NCI-H345 treated with DMSO at 0.1 percent for 48 hours (cell line): ENCODE measurements around the gene HMGXB3.

Experiments used
- DNase-seq: peaks from one replicate; lab custom pipeline; 2025; ENCODE audit not compliant: unreplicated experiment; lab: John Stamatoyannopoulos, UW

HMGXB3 gene

DNA sequence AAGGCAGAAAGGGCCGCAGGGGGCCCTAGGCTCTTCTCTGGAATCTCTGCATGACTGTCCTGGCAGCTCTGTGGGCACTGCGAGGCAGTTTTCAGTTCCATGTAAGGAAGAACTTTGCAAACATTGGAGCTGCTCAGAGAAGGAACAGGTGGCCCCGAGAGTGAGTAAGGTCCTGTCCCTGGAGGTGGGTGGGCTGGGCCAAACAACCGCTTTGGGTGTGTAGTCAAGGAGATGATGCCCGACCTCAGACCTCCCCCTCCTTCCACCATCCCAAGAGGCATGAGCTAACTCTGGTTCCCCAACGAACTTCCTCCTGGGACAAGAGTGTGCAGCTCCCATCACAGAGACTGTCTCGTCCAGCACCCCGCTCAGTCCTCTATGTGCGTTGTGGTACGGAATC, 65.3 kb downstream of the HMGXB3 start:
- no peak for DNase-seq

DNA sequence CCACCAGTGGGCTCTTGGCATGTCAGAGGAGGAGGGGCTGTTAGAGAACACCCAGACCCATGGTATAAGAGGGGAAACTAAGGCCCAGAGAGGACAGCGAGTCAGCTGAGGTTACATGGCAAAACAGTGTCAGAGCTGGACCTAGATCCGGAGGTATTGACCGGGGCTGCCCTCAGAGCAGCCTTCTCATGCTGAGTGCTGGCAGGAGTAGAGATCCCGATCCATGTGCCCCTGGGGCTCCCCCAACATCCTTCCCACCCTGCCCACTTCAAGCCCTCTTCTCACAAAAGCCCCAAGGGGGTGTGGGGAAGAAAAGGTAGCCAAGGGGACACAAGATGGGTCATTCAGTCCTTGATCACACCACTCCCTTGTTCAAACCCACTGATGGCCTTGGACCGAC, 65.9 kb downstream of the HMGXB3 start:
- DNase-seq, result no peak

DNA sequence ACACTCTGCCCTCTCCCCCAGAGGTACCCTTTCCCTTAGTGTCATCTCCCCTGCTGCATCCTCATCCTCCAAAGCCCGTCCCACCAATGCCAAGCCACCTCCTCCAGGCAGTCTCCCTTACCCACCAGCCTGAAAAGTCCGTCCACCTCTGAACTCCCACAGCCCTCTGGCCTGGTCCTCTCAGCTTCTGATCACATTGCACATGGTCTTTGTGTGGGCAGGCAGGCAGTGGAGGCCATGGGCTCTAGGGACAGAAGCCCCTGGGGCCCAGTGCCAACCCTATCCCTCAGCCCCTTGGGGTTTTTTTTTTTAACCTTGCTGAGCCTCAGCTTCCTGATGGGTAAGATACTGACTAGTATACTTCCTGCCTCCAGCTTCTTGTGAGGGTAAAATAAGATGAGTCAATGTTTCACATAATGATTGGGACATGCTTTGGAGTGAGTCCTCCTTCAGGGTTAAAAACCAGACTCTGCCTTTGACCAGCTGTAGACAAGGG, 66.4 kb downstream of the HMGXB3 start:
- DNase-seq, result no peak

DNA sequence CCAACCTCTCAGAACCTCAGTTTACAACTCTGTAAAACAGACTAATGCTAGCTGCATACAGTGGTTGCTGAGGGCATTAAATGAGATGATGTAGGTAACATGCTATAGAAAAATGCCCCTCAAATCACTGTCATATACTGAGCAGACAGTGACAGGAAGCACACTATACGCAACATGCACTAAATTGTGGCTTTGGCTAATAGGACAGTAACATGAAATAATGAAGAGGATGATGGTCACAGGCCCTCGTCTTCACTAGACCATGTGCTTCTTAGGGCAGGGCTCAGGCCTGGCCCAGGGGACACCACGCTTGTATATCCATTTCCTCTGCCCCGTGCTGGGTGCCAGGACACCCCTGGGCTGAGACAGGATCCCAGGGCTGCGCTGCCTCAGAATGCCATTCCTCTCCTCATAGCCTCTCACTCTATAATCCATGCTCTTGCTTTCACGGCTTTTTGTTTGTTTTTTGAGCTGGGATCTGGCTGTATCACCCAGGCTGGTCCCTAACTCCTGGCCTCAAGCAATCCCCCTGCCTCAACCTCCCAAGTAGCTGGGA, 66.9 kb downstream of the HMGXB3 start:
- DNase-seq, result no peak

DNA sequence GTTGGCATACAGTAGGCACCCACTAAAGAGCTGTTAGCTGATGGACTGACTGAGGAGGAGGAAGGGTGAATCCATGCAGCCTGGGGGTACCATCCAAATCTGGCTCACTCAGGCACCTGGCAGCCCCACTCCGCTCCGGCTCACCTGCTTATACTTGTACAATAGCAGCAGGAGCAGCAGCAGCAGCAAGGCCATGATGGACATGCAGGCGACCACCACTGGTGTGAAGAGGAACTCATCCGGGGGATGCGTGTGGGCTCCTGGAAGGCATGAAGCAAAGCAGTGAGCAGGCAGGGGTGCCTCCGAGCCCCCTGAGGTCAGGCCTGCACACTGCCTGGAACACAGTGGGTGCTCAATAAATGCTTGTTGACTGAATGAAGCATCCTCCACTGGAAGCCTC, 67.5 kb downstream of the HMGXB3 start:
- no peak for DNase-seq

DNA sequence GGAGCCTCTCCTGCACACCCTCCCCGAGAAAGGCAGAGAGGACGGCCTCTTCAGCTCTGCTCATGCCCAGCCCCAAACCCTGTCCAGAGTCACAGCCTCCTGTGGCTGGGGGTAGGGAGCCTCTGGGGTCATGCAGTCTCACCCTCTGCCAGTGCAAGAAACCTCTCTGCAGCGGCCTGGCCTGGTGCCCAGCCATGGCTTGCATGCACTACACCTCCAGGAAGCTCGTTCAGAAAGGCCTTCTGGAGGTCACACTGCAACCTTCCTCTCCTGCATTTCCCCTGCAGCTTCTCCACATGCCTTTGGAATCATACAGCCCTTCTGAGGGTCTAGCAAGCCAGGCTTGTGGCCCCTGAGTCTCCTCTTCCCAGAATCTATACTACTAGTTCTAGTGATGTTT, 67.9 kb downstream of the HMGXB3 start:
- DNase-seq, result no peak

DNA sequence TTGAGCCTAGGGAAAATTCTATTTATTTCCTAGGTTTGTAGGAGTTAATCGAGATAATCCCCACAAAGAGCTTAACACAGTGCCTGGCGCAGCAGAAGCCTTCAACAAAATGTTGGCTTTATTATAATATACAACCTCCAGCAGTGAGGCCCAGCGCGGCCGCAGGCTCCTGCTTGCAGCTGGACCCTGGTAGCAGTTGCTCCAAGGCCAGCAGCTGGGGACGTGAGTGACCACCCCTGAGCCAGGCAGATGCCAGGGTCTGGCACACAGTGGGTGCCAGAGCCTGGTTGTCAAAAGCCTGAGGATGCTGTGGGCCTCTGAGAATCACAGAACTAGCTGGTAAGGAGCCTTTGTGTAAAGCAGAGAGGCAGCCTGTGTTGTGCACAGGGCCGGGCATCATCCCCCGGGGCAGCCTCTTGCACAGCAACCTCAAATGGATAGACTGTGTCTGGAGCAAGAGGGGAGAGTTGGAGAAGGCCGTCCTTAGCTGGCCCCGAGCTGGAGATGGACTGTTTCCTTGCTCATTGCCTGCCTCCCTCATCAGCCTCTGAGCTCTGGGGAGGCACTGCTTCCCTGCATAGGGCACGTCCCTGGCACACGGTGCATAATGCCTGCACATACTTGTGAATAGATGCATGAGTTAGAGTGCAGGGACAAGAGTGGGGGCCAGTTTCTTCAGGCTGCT, 68.6 kb downstream of the HMGXB3 start:
- no peak for DNase-seq

DNA sequence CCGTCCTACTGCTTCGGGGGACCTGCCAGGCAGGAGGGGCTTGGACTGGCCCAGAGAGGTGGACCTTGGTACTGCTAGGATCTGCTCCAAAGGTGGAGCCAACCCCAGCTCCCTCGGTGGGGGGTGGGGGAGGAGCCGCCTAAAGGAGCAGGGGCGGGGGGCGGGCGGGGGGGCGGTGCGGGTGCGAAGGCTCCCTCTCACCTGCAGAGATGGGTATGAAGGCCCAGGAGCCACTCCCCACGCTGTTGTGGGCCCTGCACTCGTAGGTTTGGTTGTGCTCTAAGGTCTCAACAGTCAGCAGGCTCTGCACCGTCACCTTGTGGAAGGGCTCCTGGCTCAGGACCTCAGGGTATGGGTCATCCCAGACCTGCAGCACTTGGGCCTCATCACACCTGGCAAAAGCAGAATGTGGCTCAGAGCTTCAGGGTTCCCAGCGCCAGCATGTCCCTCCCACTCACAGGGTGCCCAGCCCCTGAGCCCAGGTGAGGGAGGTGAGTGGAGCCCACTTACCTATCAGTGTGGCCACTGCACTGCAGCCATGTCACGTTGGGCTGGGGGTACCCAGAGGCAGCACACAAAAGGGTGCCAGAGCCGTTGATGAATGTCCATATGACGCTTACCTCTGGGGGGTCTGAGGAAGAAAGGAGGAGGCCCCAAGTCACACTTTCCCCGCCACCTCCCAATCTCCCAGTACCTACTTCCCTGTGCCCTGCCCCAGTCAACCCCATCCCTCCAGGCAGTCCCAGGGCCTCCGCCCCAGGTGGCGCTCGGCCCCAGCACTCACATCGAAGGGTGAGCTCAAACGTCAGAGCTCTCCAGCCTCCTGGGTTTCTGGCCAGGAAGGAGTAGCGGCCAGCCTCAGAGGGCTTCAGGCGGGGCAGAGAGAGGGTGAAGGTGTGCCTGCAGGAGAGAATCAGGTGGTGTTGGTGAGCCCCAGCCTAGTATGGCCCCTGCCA, 69.4 kb downstream of the HMGXB3 start:
- no peak for DNase-seq

DNA sequence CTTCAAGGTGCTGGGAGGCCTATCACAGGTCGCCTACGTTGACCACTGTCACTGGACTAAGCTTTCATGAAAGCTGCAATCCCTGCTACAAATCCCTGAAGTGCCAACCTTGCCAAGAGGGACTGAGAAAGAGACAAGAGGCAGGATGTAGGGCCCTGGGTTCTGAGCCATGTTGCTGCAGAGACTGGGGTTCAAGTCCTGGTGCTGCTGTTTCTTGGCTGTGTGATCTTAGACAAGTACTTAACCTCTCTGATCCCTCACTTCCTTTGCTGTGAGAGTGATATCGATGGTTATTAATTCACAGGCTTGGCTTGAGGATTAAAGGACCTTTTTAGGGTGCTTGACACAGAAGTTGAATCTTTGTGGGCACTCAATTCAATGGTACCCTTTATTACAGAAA, 70.3 kb downstream of the HMGXB3 start:
- no peak for DNase-seq

DNA sequence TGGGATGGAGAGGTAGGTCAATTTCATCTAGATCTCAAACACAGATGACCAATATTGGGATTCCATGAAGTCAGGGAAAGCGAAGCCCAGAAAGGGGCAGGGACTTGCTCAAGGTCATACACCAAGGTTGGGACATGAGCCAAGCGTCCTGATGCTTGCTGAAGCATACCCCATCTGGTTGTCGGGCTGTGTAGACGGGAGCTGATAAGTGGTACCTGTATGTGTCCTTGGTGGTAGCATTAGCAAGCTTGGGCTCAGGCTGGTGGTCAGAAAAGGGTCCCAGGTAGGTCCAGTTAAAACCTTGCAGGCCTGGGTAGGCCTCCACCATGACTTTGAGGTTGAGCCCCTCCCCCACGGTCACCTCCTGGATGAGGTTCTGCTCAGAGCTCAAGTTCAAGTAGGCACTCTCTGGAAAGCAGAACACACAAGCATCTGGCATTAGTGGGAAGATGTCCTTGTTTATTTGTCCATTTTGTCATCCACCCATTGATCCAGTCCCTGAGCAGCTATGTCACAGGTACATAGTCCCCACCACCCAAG, 72.6 kb downstream of the HMGXB3 start:
- DNase-seq, result no peak

DNA sequence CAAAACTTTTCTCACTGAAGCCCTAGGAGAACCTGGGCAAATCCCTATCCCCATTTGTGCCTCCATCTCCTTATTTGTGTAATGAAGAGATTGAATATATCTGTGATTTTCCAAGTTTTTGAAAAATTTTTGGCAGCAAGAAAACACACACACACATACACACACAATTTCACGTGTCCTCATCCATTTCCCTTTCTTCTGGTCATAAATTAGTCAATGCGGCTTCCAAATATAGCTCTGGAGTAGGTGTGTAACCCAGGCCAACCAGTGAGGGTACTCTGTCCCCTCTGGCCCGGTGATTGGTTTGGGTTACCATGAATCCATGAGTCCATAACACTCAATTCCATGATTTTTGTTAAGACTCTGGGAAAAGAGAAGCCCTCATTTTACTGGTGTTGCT, 73.1 kb downstream of the HMGXB3 start:
- DNase-seq, result no peak

DNA sequence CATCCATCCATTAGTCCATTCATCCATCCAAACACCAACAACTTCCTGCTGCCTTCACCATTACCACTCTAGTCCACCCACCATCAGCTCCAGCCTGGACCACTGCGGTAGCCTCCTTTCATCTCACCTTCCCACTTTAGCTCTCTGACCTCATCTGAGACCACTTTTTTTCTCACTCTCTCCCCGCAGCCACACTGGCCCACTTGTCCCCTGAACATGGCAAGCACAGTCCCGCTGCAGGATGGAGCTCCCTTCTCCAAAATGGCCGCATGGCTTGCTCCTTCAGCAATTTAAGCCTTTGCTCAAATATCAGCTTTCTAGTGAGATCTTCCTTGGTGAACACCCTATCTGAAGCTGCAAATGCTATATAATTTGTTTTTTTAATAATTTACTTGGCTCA, 74.7 kb downstream of the HMGXB3 start:
- DNase-seq, result no peak

DNA sequence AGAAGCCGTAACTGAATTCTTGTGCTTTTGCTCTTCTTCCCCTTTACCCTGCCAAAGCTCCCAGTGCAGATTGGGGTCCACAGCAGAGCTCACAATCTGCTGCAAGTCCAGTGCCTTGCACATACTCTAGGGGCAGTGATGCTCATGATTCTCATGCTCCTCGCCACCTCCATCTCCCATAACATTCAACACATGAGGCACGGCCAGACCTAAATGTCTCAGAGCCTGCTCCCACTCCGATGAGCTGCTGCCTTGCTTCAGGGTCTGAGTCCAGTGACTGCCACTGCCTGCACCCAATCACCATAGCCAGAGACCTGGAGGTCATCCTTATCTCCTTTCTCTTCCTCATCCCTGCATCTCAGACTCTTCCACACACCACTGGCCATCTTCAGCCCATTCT, 75.3 kb downstream of the HMGXB3 start:
- no peak for DNase-seq

DNA sequence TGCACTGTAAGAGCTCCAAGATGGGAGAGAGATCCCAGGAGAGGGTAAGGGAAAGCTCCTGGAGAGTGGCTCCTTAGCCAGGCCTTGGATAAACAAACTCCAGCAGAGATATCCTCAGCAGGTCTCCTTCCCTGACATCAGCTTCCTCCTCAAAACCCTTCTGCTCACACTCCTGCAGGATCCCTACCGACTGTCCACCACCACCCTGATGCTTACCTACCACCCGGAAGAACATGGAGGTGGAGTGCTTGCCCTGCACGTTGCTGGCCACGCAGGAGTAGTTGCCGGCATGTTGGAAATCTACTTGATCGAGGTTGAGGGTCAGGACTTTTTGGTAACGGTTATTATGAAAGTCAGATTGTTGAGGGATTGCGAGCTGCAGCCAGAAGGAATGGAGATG, 76.5 kb downstream of the HMGXB3 start:
- DNase-seq, result no peak

DNA sequence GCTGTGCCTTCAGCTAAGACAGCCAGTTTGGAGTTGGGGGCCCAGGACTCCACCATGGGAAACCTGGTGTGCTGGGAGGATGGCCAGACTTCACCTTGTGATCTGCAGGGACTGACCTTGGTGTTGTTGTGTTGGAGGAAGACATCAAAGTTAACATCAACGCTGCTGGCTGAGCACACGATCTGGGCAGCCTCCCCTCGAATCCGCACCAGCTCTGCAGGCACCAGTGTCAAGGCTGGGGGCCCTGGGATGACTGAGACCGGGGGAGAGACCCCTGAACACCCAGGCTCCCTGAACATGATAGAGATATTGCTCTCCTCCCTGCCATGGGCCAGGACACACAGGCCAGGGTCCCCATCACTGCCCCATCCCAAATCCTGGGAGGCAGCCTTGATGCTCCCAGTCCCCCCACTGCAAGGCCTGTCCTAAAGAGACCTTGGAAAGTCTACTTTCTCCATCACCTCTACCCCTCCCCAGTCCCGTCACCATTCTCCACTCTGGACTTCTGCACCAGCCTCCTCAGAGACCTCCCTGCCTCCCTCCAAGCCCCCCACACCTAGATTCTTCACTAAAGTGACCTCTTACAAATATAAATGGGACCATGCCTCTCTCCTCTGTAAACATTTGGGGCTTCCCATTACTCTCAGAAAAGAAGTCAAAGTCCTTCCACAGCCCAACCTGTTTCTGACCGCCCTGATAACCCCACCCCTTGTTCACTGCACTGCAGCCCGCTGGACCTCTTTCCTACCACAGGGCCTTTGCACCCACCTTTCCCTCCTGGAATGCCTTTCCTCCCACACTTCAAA, 77.7 kb downstream of the HMGXB3 start:
- no peak for DNase-seq

DNA sequence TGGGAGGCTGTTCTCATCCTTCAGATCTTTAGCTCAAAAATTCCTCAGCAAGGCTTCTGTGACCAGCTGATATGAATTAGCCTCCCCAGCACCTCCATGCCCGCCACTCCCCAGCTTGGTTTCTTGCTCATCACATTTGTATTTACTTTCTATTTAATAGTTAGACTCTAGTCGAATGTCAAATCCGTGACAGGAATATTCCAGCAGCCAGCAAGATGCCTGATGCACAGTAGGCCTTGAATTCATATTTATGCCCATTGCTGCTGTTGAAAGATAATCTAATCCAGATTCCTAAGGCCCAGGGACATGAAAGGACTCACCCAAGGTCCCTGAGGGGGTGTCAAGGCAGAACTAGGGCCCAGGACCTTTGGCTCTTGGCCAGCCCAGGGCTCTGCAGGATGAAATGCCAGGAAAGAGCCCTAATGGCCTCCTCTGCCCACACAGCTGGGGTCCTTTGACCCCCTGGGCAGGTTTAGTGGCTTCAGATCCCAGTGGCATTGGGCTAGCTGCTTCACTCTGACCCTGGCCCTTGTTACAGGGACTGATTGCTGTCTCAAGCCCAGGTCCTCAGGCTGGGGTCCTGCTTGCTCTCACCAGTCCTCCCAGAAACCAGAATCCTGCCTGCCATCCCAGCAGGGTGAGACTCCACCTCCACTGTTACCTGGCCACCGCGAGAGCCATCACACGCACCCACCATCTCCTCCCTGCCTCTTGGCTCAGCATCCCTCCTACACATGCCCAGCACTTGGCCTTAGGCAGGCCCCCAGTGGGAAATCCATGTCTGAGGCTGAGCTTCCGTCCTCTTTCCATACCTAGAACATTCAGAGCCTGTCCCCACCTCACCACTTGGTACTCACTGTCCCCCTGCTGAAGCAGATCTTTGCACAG, 78.5 kb downstream of the HMGXB3 start:
- no peak for DNase-seq

DNA sequence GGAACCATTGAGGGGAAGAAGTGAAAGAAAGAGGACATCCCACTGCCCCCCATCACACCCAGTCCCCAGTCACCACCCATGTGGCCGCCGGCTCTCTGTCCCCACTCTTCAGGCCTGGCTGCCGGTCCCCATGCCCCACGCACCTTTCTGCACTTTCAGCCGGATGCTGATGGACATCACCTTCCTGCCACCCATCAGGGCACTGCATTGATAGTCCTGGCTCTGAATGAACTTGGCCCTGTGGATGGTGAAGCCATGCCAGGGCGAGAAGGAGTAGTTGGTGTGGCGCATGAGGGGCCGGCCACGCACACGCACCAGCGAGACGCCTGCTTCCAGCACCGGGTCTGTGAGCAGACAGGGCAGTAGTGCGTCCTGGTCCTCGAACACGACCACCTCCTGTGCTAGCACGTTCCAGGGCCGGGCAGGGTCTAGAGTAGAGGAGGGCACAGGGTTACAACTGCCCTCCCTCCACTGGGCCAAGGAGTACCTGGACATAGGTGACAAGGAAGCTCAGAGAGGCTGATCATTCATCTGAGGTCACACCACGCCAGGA, 79.4 kb downstream of the HMGXB3 start:
- DNase-seq, result no peak

DNA sequence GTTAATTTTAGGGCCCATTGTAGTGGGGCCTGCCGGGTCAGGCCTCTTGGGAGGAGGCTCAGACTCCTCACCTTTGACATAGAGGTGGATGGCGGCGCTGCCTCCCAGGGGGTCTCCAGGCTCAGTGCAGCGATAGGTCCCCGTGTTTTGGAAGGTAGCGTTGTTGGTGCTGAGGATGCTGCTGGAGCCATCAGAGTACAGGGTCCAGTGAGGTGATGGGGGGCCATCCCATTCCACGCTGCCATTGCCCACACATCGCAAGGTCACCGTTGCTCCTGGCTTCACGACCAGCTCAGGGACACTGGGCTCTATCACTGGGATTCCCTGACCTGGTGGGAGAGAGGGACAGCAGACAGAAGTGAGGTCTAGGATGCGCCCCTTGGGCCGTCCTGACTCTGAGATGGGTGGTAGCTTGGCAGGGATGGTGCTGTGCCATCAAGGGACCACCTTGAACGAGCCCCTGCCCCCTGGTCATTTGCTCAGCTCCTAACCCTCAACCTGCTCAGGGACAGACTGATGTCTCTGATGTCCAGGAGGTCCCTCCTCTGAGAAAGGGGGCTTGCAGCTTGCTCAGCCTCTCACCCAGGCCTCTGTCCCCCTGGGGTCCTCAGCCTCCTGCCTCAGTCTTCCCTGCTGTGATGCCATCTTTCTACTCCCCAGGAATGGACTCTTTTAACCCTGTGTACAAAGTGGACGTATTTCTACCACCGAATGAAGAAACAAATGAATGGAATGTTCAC, 80.3 kb downstream of the HMGXB3 start:
- DNase-seq, result no peak
